Endothelial cell of umbilical vein (primary cell): ENCODE results near the gene GPR27.

Experiments used
- CTCF ChIP-seq, 2 donors: IDR thresholded peaks; 1 replicate in 1 of 2; 2 replicates in 1 of 2; pipeline ENCODE4 v1.5.1; 2011; ENCODE audit warnings: low read length in 2 of 2, mild to moderate bottlenecking in 2 of 2, moderate library complexity in 2 of 2, control low read depth in 1 of 2, inconsistent platforms in 1 of 2, low read depth in 1 of 2; ENCODE audit not compliant: insufficient read depth in 1 of 2; ENCODE audit errors: extremely low read depth in 1 of 2
- GATA2 ChIP-seq: IDR thresholded peaks from 2 replicates; pipeline ENCODE4 v1.7.0; 2011; ENCODE audit warnings: low read depth, mild to moderate bottlenecking, moderate library complexity, mixed read lengths, low read length; ENCODE audit not compliant: insufficient read length, insufficient read depth

- TF ChIP-seq CTCF (IDR thresholded peaks at IDR 0.05; ENCODE audit: extremely low read depth in 1 of 2, insufficient read depth in 1 of 2, low read depth in 1 of 2, low read length in 2 of 2) (no peak), GATA2 (no peak)
Observed at GRCh38 chr3:71784914-71785531, 31.4 kb downstream of the GPR27 start, which contains the start of gene PROK2.
